Activated T-cell treated with anti-CD3 and anti-CD28 coated beads, Interleukin-2, amount 50 U/mL, for 1 hour (primary cell): ENCODE data around the gene KCNIP1.
"Not testable (repeated sequence)": the region's sequence is repeated elsewhere in the genome, so short reads cannot be mapped to it uniquely, and the experiment has no call there.

Source experiments
- DNase-seq: peaks from one replicate; pipeline ENCODE4 v3.0.0-alpha.2; 2020

The KCNIP1 gene

DNA sequence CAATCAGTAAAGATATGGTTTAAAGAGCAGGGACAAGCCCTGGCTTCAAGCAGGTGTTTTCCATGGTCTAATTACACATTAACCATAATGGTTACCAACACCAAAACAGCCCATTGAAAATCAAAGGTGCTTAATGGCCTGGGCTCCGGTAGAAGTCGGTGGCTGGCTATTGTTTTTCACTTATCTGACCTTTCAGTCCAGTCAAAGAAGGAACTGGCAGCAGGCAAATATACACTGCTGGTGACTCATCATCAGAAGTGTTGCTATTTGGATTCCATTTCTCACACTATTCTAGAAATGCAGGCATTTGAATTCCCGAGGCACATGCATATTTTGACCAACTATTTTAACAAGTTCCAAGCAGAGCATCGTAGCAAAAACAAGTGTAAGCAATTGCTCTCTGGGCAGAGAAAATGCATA is 253.4 kb downstream of the KCNIP1 start:
- DNase-seq = no peak

DNA sequence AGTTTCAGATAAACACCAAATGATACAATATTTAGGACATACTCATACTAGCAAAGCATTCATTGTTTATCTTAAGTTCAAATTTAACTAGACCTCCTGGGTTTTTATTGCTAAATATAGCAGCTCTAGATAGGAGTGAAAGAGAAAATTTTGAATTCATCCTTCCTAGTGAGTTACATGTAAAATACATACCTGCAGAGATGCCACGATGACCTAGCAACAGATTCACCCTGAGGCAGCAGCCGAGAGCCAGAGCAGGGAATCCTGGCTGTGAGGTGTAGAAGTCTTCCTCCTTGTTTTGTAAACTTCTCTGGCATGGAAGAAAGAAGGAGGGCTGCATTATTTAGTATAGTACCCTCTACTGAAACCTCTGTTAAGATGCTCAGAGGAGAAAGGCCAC is 253.8 kb downstream of the KCNIP1 start:
- DNase-seq = no peak

DNA sequence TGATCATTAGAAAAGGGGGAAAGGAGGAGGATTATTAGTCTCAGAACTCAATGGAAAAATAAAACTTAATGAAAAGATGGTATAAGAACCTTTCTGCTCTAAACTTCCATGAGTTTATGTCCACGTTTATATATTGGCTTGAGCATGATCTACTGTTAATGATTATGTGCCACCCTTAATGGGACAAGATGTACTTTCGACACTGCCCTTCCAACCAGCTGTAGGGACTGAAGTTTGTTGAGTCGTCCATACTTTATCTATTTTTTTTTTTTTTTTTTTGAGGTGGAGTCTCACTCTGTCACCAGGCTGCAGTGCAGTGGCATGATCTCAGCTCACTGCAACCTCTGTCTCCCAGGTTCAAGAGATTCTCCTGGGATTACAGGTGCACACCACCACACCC is 254.7 kb downstream of the KCNIP1 start:
- DNase-seq = no peak

DNA sequence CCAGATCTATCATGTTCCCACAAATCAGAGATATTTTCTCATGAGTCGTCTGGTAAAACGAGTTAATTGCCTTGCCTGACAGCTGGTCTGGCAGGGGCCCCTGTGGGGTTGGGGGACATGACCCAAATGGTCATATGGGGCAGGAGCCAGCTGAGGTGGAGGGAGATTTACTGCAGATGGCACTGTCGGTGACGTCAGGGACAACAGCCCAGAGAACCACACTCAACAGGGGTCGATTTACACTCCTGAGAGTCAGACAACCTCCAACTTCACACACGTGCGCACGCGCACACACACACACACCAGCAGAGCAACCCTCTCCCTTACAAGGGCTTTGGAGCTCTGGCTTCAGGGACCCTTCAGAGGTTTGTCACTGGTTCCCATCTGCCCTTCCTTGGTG is 256.3 kb downstream of the KCNIP1 start:
- DNase-seq = no peak

DNA sequence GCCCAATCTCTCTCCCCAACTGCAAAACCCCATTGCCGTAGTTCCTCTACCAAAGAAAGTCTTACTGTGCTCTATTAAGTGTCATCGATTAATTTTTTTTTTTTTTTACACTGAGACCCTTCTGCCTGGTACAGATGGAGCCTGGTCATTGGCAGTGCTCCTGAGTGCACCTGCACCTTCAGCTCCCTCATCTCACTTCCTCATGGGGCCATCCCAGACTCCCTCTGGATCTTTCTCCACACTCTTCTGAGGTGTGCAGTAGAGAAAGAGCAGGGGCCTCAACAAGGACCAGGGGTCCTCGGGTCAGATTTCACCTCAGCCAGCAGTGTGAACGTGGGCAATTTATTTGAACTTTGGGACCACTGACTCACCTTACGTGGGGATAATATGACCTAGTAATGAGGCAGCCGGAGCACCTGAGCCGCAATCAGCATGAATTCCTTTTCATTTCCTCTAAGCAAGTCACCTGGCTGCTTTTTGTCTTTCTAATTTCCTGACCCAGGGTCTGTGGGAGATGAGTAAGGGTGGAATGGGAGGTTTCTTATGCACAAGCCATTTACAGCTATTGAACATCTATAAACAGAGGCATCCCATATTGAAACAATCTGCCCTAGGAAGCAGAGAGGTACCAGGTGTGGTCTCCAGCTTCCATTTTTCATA is 257.4 kb downstream of the KCNIP1 start:
- DNase-seq = no peak

DNA sequence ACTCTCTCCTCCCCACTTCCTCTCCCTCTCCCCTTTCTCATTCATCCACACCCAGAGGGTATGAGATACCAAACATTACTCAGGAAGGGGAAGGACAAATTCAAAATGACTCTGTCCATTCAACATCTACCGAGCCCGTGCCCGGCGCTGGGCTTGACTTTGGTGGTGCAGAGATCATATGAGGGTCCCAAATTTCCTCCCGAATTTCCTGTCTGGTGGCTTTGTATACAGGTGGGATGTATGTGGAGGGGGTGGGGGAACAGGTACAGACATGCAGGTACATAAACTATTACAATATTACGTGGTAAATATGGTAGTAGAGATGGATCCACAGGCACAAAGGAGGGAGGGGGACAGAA is 257.9 kb downstream of the KCNIP1 start:
- DNase-seq = no peak

DNA sequence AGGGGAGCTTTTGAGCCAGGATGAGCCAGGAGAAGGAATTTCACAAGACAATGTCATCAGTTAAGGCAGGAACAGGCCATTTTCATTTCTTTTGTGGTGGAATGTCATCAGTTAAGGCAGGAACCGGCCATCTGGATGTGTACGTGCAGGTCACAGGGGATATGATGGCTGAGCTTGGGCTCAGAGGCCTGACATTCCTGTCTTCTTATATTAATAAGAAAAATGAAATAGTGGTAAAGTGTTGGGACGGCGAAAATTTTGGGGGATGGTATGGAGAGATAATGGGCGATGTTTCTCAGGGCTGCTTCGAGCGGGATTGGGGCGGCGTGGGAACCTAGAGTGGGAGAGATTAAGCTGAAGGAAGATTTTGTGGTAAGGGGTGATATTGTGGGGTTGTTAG is 258.5 kb downstream of the KCNIP1 start:
- DNase-seq = not testable (repeated sequence)

DNA sequence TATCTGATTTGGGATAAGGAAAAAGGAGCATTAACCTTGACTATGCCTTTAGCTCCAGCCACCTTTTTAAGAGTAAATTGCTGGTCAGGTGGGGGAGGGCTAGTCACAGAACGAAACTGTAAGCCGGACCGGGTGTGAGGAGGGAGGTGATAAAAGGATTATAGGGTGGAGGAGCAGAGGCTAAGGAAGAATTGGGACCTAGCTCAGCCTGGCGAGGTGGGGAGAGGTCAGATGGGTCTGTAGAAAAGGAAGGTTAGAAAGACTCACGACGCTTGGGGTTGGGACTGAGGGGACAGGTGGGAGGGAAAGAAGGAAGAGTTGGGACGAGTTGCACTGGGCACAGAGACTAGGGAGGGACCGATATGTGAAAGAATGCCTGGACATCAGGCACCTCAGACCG is 262.0 kb downstream of the KCNIP1 start:
- DNase-seq = not testable (repeated sequence)

DNA sequence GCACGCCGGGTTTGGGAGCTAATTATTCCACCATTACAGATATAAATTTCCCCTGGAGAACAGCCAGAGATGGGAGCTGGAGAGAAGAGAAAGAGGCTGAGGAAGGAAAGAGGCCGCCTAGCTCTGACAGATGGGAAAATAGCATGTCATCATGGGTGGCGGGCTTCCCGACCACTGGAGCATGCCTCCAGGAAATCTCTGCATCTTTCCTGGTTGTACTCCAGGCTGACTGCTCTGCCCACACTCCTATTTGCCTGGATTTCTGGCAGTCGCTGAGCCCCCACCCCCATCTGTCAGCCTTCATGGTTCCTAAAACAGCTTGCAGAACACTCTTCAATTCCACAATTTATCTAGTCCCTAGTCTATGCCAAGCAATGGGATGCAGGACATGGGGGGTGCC is 265.4 kb downstream of the KCNIP1 start:
- DNase-seq = no peak

DNA sequence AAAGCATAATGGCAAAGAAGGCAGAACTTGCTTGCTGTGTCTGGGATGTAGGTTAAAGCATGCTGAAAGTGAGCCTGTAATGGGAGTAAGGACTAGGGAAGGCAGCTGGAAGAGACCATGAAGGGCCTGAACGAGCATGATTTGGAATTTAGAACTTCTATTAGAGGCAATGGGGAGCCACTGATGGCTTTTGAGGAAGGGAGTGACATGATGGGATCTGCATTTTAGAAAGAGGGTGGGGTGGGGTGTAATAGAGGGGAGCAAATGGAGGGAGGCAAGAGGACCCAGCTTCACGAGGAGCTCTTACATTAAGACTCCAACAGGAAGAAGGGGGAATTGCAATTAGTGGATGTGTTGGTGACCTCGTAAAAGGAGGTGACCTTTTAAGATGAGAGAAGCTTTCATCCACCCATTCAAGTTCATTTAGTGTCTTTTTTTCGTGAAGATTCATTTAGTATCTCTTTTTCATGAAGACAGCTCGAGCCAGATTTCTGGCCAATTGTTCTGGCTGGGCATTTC is 266.1 kb downstream of the KCNIP1 start:
- no peak for DNase-seq

DNA sequence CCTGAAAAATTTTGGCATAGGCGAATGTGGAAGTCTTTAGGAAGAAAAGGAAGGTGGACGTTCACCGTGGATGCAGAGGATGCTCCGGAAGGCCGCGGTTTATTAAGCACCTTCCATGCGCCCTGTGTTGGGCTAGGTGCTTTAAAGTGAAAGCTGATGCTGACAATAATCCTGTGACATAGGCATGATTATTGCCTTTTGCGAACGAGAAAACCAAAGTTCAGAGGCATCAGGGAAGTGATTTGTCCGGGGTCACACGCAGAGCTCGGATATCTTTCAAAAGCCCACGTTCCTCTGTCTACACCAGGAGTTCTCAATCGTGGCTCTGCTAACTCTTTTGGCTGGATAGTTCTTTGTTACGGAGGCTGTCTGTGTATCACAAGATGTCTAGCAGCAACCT is 267.7 kb downstream of the KCNIP1 start:
- no peak for DNase-seq

DNA sequence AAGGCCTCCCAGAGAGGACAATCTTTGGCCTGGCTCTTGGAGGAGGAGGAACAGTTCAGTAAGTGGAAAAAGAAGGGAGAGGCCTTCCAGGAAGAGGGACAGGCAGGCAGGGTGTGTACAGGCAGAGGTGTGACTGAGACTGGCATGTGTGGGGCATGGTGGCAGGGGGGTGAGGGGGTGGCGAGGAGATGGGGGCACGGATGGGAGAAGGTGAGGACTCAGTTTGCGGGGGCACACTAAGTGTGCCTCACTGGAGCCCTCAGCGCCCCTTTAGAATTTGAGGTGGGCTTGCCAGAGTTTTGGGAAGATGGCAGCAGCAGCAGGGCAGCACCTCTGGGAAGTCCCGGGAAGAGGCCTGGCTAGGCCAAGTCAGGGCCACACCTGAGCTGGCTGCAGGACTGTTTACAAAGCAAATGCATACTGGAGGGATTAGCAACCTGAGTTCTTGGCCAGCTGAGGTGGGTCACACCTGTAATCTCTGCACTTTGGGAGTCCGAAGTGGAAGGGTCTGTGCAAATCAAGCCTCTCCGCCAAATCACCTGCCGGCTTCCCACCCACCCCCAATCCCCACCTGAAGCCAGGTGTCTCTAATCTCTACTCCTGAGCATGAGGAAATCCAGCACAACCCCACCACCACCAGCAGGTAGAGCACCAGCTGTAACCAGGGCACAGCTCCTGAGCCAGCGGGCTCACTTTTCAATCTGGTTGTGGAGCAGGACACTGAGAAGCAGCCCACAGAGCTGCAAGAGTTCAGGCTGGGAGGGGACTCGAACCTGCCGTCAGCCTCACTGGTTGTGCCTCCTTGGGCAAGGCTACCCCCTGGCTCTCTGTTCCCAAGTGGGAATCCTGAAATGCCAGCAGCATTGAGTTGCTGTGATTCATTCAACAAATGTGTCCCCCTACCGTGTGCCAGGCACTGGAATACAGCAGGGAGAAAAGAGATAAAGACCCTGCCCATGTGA is 269.5 kb downstream of the KCNIP1 start:
- no peak for DNase-seq

DNA sequence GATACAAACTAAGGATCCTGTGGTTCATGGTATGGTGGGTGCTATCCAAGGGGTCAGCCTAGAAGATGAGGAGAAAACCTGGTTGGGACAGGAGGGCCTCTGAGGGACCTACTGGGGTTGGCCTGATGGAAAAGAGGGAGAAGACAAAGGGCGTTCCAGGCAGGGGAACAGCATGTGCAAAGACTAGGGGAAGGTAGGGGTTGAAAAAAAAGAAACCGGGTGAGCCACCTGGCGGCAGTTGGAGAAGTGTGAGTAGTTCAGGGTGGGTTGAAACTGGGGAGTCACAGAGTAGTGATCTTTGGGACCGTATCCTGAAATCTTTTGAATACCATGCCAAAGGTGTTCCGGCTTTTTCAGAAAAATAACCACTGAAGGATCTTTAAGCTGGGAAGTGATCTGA is 271.0 kb downstream of the KCNIP1 start:
- DNase-seq = no peak

DNA sequence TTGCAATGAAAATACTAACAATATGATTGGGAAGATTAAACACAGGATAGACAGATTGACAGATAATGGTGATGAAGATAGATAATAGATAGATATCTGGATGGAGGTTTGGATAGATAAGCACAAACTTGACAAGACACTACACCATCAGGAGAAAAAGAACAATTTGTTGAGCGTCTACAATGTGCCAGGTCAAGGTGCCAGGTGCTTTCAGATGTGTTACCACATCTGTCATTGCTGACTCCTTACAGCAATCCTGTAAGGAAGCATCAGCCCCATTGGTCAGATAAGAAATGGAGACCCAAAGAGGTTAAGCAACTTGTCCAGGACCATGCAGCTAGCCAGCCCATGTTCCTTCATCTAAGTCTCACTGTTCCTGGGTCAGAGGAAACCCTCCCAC is 278.1 kb downstream of the KCNIP1 start:
- DNase-seq = no peak

DNA sequence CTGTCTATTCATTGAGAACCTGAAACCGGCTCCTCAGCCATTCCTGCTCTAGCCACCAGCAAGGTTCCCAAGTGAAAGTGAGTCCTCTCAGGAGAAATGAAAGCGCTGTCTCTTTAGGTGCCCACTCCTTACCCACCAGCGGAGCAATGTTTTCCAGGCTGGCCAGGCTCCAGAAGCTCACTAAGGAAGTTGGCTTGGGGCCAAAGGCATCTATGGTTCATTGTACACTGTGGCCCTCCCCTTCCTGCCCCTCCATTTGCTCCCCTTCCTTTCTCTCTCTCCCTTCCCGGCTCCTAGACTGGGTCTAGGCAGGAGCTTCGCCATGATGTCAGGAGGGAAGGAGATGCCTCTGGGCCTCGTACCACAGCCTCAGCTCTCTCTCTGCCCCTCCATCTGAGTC is 278.6 kb downstream of the KCNIP1 start:
- no peak for DNase-seq

DNA sequence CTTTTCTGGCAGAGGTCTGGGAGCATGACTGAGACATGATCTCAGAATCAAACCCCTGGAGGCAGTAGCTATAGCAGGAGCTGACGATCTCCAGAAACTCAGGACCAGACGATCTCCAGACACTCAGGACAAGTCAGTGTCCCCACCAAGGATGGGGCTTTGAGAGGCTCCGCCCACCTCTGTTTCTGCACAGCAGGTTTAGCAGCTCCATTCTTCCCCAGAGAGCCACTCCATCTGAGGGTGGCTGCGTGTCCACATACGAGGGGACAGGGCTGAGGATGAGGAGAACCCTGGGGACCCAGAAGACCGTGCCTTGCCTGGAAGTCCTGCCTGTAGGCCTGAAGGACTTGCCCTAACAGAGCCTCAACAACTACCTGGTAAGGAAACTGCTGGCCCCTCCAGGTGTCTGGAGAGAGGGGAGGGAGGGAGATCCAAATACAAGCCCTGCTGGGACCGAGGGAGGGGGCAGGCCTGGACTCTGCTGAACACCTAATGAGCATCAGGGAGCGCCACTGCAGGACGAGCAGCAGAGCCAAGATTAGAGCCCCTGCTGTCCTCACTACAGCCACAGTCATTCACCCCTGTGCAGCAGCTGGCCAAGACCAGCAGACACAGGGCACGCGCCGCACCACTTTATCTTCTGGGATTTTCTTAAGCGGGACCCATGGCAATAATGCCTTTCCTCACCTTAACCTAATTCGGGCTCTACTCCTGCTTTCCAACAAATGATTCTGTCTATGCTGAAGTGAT is 279.9 kb downstream of the KCNIP1 start, which contains the start of gene GABRP:
Gene GABRP, plus strand, starts transcription at position 228 of the 750 bp plus-strand sequence. CDS start 4,891 bp downstream, outside the sequence.
- DNase-seq = no peak

DNA sequence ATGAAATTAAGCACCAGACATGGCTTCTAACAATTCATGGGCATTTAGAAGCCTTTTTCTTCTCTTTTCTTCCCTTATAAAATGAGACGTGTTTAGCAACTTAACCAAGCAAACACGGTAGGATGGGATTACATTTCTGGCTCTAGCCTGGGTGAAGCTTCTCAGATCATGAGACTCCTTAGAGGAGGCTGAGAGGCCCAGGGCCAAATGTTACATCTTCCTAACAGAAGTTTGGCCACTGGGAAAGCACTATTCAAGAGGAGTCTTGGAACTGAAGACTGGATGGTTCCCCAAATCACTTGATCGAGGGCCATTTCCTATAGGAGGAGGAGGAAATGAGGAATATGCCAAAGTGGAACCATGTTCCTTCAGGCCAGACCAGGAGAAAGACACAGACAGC is 281.6 kb downstream of the KCNIP1 start:
- no peak for DNase-seq
